Activated T-cell treated with anti-CD3 and anti-CD28 coated beads, Interleukin-2, amount 50 U/mL, for 48 hours (primary cell): ENCODE measurements around the gene MACROD2.

Source experiments
- DNase-seq, 2 experiments: peaks; one replicate each; pipeline ENCODE4 v3.0.0-alpha.2; 2020

The MACROD2 gene

DNA sequence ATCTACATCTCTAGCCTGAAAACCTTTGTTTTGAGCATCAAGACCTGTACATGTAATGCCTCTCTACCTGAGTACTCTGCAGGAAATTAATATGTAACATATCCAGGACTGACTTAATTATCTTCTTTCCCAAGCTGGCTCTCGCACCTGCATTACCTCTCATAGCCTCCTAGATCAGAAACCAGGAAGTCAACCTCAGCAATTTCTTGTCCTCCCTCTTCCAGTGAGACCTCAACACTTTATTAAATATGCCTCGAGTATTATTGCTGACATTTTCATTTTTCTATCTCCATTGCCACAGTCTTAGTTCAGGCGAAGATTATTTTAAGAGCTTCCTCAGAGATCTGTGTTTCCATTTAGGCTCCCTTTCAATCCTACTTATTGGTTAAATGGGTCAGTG lies 69.0 kb downstream of the MACROD2 start:
- no peak for DNase-seq

- DNase-seq, result no peak
These were observed 69.6 kb downstream of the MACROD2 start for GRCh38 chr20:14064921-14065320.

GRCh38 chr20:14065774-14066173 lies 70.5 kb downstream of the MACROD2 start:
- no peak for DNase-seq

- no peak for DNase-seq
These were observed 72.3 kb downstream of the MACROD2 start for GRCh38 chr20:14067603-14068002.

DNA sequence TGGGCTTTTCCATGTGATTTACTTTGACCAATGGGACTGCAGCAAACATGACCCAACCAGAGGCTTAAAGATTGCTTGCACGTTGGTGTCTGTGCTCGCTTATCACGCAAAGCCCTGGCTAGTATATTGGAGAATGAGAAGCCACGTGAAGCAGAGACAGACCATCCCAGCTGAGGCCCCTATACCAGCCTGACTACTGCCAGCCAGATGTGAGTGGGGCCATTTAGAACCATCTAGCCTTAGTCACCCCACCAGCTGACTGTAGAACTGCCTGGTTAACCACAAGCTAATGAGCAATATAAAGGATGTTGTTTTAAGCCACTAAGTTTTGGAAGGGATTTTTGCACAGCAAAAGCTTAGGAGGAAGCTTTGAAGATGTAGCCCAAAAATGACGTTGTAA lies 74.5 kb downstream of the MACROD2 start:
- DNase-seq, result no peak

DNA sequence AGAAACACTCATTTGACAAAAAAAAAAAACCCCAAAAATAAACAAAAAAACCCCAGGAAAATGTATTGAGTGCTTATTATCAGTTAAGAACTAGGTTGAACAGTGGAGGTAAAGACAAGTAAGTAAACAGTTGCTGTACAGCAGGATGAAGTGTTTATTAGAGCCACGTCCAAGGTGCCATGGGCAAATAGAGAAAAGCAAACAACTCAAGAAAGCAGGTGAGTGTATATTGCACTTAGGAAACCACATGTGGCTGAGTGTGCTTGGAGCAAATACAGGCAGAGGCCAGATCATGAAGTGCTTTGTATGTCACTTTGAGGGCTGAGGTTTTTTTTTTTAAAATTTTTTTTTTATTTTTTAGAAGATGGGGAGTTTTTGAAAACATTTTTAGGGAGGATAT lies 98.3 kb downstream of the MACROD2 start:
- no peak for DNase-seq

DNA sequence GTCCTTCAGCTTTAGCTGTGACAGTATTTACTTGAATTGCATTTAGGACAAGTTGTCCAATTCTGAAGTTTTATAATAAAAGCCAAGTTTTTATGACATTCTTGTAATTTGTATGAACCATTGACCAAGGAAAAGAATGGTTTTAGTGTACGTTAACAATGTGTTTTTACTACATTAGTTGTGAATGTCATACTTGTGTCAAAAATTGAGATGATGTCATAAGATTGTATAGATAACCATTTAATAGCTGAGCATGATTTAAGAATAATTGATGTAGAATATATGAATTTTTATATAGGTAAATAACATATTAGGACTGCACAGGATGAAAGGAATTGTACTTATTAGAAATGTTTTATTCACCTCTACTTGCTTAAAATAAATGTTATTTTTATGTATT lies 102.9 kb downstream of the MACROD2 start:
- DNase-seq, result no peak

DNA sequence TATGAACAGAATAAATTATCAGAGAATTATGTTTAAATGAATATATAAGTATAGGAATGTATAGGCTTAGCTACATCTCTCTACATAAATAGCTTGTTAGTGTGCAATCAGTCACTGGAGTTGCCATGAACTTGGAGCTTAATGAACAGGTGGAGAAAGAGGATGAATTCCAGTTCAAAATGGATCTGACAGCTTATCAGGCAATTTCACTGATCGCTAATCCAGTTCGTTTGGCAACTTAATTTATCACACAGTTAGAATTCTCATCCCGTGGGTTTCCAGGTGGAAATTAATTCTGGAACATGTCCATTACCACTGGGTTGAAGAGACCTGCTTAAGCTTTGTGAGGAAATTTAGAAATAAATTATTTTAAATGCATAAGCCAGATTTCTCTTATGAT lies 118.1 kb downstream of the MACROD2 start:
- no peak for DNase-seq

DNA sequence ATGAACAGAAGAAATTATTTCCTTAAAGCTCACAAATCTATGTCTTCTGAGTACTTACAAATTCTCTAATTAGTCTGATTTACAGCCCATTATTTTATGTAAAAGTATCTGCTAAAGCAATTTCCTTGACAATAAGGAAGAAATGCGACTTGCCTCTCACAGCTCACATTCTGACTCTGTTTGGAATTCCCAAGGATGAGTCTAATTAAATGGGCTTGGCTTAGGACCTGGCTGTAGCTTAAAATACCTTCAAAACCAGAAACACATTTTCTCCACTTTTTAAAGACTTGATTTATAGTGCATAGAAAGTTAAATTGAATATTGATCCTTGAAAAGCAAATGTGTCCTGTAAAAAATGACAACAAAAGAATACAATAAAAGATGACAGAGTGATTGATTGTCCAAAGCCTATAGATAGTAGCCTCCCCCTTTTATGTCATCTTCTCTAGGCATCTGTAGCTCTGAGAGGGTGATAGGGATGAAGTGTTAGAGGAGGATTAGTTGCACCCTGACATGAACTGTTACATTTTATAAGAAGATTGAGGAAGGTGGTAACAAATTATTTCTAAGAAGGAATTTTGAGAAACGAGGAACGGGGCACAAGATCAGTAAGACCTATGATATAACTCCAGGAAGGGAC lies 118.9 kb downstream of the MACROD2 start:
- DNase-seq, result no peak

GRCh38 chr20:14116037-14116436 lies 120.7 kb downstream of the MACROD2 start:
- DNase-seq, result no peak

DNA sequence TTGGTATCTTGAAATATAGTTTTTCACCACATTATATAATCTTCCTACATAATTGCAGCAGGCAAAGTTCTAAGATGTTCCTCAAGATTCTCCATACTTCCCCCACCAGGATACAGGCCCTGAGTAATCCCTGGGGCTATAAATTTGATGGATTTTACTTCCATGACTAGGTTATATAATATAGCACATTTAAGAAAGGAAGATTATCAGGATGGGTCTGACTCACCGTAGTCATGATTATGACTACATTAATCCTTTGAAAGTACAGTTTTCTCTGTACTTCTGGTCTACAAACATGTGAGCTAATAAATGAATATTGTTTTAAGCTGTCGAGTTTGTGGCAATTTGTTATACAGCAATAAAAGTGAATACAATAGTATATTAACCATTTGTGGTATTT lies 122.5 kb downstream of the MACROD2 start:
- no peak for DNase-seq

DNA sequence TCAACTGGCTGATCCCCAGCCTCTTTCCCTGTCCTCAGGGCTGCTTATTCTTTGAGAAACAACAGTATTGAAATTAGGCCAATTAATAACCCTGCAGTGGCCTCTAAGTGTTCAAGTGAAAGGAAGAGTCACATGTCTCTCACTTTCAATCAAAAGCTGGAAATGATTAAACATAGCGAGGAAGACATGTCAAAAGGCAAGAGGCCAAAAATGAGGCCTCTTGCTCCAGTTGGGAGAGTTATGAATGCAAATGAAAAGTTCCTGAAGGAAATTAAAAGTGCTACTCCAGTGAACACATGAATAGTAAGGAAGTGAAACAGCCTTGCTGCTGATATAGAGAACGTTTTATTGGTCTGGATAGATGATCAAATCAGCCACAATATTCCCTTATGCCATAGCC lies 131.5 kb downstream of the MACROD2 start:
- no peak for DNase-seq

DNA sequence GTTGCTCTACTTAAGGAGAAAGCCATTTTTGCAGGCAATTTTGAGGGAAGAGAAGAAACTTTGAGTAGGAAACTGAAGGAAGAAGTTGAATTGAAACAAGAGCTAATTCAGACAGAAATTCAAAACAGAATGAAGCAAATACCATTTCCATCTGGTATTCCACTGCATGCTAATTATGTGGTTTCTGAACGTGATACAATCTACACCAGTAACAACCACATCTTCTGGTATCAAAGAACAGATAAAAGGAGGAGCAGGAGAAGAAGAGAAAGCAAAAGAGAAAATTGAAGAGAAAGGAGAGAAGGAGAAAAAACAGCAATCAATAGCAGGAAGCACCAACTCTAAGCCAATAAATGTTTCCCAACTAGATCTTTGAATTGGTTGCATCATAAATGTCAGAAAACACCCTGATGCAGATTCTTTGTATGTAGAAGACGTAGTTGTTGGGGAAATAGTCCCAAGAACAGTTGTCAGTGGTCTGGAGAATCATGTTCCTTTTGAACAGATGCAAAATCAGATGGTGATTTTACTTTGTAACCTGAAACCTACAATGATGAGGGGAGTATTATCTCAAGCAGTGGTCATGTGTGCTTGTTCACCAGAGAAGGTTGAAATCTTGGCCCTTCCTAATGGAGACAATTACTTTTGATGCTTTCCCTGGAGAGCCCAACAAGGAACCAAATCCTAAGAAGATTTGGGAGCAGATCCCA lies 132.4 kb downstream of the MACROD2 start:
- no peak for DNase-seq

- no peak for DNase-seq
These were observed 138.7 kb downstream of the MACROD2 start for GRCh38 chr20:14134004-14134403.

DNA sequence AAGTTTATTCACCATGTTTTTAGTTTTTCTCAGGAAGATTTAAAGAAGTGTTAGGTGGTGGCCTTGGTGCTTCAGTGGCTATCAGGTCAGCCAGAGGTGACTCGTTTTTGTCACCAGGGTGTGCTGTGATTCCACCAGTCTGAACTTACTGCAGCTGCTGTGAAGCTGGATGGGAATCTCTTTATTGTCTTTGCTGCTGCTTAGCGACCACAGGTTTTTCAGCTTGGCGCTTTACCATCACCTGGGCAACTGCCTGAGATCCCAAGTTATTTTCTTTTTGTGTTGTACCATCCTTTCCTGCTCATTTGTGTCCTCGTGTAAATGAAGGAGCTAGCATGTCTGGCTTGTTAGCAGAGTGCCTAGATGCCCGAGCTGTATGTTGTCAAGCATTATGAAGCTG lies 146.9 kb downstream of the MACROD2 start:
- DNase-seq, result no peak

DNA sequence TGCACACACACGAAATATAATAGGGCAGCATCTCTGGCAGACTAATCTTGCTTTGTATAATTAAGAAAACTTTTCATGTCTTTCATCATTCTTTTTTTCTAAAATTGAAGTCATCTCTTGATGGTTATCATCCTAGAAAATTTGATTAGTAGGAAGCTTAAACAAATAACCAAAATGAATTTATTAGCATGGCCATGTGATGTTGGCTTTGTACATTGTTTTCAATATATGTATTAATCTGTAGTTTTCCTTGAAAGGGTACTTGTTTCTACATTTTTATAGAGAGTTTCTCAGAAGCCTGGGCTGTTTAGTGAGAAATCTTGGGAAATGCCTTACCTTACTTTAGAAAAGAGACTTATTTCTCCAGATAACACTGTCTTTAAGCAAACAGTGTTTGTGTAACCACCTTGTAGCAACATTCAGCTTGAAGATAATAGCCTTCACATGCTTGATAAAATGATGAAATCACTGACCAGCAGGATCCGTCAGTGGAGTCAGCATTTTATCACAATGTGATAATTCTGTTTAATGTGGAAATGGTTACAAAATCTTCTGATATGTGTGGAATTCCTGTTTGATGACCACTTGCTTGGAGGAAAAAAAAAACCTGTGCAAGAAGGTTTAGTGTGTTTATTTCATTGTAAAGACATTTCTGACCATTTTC lies 147.8 kb downstream of the MACROD2 start:
- DNase-seq, result no peak

DNA sequence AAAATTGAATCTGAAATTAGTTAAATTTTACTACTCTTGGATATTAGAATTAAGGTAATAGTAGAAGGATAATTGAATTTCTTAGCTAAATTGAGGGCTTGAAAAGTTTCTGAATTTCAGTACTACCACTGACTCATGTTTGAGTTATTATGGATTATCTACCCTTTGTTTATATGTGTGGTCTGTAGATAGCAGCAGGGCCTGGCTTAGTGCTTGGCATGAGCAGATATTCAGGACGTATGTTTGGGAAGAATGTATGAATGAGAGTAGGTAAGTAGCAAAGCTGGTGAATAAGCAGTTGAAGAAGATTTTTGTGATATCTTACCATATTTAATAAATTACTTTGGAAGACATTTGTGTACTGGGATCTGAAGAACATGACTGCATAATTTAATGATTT lies 152.7 kb downstream of the MACROD2 start:
- no peak for DNase-seq

DNA sequence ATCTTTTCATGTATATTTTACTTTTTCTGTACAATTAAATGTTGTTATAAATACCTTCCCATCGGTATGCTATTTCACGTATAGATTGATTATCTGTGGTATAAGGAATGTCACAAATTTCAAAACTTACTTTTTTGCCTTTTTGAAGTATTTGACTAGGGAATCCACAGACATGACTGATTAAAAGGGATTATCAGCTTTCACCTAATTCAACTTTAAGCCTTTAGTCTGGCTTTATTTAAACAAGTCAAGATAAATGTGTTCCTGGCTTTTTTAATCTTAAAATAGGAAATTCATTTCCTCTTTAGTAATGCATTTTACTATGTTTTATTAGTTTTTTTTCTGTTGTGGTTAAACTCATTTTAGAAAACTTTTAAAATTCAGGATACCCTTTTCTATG lies 160.0 kb downstream of the MACROD2 start:
- no peak for DNase-seq

GRCh38 chr20:14178528-14178927 lies 183.2 kb downstream of the MACROD2 start:
- no peak for DNase-seq

GRCh38 chr20:14178952-14179351 lies 183.6 kb downstream of the MACROD2 start:
- no peak for DNase-seq

GRCh38 chr20:14189794-14190402 lies 194.6 kb downstream of the MACROD2 start:
- DNase-seq, result no peak

DNA sequence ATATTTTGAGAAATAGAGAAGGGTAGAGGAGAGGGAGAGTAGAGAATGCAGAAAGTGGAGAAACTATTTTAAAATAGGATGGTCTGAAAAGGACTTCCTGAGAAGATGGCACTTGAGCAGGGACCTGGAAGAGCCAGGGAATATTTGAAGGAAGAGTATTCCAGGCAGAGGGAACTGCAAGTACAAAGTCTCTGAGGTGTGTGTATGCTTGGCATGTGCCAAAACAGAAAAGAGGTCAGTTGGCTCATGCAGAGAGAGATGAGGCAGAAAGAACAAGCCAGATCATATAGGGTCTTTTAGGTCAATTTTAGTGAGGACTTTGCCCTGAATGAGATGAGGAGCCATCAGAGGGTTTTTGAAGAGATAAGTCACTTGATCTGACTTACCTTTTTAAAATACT lies 196.2 kb downstream of the MACROD2 start:
- no peak for DNase-seq

DNA sequence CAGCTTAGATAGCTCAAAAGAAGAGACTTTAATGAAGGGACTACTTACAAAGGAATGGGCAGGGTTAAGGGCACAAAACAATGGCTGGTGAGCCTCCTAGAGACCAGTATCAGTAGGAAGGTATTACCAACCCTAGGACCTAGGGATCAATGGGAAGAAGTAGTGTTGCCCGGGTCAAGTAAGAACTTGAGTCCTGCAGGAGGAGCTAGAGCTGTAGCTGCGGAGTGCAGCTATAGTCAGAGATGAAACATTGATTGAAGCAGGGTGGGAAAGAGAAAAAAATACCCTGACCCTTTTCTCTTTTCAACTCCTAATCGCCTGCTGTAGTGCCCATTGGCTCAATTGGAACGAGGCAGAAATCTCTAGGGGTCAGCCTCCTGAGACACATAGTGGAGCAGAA lies 198.1 kb downstream of the MACROD2 start:
- DNase-seq, result no peak

GRCh38 chr20:14193885-14194284 lies 198.6 kb downstream of the MACROD2 start:
- DNase-seq, result no peak
